GM18520 (cell line): Measurements from ENCODE around the gene FILIP1L.

Experiments
- ATAC-seq: cut with Tn5 transposase; IDR thresholded peaks from one replicate; pipeline ENCODE4 v1.9.1; 2021; ENCODE audit not compliant: unreplicated experiment

The FILIP1L gene

DNA sequence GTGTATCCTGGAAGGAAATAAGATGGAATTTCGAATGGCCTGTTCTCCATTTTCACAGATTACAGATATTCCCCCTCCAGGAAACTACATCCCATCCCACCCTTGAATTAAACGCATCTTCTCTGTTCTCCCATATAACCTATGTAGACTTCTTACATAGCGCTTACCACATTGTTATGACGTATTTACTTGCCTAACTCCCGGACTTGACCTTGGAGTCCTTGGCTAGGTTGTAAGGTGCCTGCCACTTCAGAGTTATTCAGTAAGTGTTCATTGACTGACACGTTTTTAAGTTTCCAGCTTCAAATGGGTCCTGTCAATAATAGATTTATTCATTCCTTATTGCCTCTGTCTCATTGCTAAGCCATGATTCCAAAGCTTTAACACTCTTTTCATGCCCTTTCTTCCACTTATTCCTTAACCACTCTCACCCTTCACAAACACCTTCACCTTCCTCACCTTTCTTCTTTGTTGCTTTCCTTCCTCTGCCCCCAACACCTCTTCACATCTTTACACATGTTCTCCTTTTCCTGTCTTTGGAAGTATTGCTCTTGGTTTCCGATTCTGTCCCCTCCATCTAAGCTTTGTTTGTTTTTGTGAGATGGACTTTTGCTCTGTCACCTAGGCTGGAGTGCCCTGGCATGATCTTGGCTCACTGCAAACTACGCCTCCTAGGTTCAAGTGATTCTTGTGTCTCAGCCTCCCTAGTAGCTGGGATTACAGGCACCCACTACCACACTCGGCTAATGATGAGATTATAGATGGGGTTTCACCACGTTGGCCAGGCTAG is 158.3 kb downstream of the FILIP1L start:
- no peak for ATAC-seq

DNA sequence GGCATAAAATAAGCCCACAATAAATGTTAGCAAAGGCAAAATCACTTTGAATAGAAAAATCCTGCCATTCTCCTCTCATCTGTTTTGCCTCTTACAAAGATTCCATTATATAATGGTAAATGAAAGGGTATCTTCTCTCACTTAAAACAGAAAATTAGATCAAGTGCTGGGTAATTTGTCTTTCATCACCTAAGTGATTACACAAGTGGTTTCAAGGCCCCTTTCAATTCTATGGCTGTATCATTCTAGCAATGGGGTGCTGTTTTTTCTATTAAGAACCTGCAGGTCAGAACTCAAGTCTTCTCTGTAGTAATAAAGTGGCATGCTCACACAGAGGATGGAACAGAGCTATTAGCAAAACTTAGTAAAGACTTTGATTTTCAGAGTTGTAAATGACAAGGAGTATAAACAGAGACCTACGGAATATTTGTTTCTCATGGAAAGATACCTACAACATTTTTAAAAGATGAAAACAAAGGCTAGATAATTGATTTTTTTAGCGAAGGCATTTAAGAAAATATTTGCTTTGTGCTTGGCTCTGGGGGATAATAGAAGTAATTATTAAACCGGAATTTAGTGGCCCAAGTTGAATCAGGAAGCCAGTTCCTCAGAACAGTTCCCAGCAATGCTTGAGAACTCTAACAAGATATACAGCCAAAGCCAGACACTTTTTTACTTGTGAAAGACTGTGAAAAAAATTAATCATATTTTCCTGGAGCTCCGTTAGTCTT is 159.2 kb downstream of the FILIP1L start:
- no peak for ATAC-seq

DNA sequence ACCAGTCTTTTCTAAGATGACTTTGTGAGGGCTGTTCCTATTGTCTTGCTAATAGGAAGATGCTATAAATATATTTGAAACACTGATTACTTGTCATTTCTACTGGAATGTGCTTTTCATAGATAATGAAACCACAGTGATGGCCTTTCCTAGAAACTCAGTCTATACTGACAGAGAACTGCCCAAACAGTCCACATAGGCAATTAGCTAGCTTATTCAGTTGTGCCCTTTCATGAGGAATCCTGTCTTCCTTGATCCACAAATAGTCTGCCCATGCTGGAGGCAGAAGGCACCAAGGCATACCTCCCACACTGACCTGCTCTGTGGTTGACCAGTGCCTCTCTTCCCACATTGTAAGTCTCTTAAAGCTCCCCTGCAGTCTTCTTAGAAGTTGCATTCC is 160.7 kb downstream of the FILIP1L start:
- ATAC-seq, result no peak

DNA sequence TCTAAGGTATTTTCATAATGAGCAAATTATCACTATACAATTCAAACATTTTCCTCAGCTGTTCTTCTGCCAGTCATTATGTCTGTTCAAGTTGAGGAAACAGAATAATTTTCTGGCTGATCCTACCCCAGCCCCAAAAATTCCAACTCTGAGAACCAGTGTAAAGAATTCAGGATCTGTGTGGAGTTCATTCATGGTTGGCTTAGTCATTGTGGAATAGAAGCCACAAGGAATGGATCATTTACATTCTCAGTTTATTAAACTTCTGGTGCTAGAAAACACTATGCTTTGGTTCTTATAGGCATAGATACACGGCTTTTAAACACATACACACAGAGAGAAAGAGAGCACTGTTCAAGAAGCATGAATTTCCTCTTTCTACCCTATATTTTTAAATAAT is 162.0 kb downstream of the FILIP1L start:
- ATAC-seq, result no peak

DNA sequence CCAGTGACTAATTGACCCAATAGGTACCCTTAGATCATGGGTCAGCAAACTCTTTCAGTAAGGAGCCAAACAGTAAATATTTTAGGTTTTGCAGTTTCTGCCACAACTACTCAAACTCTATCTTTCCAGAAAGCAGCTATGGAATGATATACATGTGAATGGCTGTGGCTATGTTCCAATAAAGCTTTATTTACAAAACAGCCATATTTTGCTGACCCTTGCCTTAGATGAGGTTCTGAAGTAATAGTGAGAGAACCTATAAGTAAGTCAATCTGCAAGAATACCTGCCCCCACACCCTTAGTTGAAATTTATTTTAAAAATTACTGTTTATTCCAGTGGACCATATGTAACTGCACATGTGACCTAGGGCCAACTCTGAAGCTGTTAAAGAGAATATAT is 162.6 kb downstream of the FILIP1L start:
- ATAC-seq, result no peak

DNA sequence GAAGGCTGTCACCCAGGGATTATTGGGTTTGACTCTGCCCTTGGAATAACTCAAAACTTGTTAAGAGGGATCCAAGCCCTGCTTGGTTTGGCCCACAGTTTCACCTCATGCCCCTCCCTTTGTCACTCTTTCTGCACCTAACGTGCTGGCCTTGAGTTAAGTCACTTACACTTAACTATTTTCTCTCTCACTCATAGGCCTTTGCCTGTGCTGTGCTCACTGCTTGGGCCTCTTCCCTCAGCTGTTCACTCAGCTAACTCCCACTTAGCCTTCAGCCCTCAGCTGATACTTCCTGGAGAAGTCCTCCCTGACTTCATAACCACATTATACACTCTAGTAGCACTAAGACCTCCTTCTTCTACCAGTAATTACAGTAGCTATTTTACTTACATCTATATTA is 163.4 kb downstream of the FILIP1L start:
- no peak for ATAC-seq

DNA sequence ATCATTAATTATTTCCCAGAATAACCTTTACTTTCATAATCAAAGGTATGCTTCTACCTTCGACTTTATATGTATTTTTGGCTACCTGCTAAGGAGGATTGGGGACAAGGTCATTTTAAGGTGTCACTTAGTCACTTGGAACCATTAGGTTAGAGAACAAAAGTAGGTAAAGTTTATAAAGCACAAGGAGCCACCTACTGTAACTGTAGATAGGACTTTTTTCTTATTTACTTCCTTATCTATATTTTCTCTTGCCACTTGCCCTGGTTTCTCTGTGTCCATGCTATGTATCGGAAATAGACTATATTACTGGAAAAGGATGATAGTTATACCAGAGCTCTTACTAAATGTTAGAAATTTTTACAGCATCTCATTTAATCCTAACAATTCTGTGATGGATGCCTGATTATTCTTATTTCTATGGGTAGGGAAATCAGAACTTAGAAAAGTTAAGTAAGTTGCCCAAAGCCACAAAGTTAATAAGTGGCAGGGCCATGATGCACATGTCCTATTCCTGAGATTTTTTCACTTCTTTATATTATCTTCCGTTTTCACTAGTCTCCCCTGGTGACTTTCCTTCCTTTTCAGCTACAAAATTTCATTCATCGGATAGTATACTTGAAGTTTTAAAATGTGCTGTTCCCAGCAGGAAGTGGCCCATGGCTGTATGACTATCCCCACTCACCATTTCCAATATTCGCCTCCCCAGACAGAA is 164.2 kb downstream of the FILIP1L start:
- ATAC-seq, result no peak

DNA sequence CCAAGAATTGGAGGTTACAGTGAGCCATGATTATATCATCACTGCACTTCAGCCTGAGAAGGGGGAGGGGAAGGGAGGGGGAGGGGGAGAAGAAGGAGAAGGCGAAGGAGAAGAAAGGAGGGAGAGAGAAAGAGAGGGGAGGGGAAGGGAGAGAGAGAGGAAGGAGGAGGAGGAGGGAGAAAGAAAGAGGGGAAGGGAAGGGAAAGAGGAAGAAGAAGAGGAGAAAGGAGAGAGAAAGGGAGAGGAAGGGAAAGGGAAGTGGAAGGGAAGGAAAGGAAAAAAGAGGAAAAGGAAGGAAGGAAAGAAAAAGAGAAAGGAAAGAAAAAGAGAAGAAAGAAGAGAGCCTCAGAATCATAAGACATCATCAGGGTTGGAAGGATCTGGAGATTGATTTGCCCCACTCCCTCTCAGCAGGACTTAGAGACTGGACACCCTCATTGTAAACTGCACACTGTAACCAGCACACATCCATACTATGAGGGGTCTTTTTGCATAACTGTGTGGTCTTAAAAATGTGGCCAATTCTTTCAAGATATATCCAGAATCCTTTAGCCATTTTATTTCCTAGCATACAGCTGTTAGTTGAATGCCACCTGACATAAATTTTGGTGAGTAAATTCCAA is 165.7 kb downstream of the FILIP1L start:
- no peak for ATAC-seq

DNA sequence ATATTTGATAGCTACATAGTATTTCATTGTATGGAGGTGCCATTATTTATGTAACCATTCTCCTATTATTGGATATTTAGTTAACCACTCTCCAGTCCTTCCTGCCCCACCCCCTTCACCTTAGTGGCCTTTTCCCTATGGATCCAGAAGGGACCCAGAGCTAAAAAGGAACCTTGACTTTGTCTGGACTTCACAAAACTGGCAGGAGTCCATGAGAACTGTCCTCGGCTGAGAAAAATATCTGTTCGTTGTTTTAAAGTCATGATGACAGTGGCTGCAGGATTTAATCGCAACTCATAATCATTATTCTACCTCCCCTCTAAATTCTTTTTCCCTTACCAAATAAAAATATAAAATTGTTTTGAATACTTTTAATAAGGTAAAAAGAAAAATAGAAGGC is 166.9 kb downstream of the FILIP1L start:
- ATAC-seq, result no peak

DNA sequence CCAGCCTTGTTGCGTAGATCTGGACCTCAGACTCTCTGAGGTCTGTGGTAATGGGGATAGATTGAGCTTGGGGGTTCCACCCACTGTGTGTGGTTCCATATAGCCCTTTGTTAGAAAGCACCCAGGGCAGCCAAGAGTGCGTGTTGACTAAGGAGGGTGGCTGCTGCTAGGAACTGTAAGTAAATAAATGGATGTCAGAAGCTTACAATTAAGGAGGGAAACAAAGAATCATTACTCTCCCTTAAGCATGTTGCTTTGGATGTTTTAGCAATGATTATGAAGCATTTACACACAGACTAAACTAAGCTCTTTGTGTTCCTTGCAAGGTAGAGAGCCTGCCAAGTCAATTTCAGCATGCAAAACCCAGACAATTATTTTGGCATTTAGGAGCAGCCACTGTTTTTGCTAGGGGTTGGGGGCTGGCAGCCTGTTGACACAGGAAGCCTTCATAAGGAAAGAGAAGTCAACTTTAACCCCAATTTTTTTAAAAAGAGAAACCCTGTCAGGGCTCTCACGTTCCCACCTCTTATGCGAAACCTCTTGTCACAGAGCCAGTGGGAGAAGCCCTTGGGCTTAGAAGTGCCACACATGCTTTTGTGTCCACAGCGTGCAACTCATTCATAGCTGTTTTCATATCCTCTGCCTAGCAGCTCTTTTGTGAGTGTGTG is 168.8 kb downstream of the FILIP1L start:
- ATAC-seq, result no peak

DNA sequence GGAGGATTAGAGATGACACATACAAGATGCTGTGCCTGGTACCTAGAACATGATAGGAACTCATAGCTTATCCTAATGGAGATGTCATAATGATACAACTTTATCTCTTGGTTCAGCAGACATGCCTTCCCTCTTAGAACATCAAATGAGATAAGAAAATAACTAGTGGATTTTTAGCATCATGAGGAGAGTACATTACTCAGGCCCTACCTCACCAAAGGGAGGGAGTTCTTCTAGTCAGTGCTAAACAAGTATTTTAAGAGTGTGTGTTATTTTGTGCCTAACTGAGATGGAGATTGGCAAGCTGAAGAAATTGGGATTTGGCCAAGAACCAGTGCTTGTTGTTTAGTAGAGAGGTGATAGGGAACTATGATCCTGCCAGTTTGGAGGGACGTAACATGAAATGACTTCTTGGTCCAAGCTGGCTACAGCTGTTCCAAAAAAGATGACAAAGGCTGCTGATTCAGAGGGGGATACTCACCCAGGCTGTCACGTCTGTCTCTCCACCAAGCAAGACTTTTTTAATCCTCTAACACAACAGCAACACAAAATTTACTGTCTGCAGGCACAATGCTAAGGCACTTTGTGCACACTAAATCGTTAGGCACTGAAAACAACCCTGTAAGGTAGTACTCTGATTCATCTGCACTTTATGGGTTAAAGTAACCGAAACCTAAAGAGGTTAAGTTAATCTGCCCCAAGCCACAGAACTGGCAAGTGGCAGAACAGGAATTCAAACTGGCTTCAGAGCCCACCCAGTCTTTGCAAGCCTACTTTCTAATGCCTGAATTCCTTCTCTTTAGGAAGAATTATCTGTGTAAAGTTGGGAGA is 170.2 kb downstream of the FILIP1L start:
- no peak for ATAC-seq

DNA sequence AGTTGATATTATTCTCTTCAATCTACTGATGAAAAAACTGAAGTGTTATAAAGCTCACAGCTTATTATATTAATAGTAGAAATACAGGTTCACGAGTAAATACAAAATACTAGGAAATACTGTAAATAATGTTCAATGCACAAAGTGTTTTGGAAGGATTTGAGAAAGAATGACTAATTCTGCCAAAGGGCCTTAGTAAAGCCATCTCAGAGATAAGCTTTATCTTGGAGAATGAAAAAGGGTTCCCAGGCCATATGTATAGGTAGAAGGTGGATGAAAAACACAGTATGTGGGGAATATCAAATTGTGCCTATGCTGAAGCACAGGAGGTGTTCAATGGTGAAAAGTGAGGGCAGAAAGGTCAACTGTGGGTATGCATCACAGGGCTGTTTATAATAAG is 173.1 kb downstream of the FILIP1L start:
- no peak for ATAC-seq

DNA sequence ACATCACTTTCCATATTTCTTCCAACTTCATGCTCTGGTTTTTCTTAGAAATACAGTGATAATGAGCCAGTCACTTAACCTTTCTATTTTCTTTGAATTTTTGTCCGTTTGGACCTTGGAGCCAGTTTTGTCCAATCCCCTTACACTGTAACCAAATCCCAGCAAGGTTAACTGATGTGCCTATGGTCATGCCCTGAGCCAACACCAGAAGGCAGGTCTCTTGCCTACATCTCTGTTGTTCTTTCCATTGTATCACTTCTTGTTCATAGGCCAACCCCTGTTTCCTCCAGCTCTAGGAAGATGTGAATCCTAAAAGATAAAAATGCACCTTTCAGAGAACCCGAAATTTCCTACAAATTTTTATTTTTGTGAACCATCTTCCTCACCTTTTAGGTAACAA is 174.0 kb downstream of the FILIP1L start:
- no peak for ATAC-seq

DNA sequence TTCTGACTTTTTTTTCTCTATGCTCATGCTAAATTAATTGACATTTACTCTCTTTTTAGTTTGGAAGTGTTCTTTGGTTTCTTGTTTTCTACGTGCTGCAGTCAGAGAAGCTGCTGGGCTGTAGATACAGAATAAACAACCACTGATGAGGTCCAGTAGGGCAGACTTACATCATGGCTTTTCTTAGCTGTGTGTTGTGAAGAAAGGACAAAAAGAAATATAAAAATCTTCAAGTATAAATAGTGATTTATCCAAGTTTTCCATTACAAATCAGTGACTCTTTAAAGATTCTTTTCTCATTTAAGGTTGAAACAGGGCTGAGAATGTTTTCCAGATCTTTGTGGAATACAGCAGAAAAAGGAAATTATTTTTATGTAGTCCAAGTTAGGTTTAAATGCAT is 174.4 kb downstream of the FILIP1L start:
- ATAC-seq, result no peak

DNA sequence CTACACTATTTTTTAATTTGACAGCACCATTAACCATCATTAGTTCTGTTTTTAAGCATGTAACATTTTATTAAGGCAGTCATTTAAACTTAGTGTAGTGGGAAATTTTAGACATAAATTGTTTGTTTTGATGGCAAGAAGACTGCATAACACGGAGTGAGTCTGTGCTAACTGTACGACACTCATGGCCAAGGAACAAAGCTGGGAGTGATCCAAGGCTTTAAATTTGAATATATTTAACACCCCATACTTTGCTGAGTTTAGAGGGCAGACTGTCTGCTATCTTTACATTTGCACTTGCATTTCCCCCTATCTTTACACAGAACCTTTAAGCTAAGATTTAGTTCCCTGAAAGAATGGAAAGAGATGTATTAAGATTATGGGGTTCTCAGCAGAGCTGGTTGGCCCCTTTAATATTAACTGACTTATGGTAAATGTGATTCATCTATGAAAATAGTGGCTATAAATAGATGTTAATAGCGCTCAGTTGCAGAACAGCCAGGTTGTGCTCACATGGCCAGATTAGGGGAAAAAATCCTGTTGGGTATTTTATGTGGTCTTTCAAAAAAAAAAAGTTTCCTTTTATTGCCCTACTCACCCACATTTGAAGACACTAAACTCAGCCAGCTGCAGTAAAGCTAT is 175.9 kb downstream of the FILIP1L start:
- no peak for ATAC-seq

DNA sequence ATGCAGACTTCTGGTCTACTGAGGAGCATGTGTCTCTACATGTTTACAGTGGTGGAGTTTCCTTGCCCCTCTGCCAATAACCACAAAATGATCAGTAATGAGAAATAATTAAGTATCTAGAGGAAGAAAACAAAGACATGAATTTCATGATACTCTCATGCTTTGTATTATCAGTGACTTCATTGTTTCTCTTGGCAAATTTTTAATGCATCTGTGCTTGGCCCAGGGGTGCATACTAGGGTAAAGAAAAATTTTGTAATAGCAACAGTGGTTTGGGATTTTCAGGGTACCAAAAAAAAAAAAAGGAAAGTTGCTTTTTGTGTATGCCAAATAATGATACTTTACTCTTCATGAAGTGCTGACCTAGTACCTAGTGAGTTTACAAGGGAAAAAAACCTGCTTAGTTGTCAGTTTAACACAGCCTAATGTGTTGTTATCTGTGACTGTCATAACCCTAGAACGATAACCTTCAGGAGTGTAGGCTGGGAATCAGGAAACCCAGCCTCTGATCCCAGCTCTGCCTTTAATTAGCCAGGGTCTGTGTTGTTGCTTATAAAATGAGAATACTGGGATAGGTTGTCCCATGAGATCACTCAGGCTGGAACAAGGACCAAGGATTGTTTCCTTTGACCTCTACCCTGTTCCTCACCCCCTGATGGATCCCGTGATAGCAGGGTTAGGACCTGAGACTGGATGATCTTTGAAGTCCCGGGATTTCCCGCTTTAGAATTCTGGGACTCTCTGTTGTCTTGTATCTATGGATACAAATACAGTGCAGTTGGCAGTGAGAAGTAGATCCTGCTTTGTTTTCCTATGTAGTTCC is 179.1 kb downstream of the FILIP1L start:
- ATAC-seq, result no peak

DNA sequence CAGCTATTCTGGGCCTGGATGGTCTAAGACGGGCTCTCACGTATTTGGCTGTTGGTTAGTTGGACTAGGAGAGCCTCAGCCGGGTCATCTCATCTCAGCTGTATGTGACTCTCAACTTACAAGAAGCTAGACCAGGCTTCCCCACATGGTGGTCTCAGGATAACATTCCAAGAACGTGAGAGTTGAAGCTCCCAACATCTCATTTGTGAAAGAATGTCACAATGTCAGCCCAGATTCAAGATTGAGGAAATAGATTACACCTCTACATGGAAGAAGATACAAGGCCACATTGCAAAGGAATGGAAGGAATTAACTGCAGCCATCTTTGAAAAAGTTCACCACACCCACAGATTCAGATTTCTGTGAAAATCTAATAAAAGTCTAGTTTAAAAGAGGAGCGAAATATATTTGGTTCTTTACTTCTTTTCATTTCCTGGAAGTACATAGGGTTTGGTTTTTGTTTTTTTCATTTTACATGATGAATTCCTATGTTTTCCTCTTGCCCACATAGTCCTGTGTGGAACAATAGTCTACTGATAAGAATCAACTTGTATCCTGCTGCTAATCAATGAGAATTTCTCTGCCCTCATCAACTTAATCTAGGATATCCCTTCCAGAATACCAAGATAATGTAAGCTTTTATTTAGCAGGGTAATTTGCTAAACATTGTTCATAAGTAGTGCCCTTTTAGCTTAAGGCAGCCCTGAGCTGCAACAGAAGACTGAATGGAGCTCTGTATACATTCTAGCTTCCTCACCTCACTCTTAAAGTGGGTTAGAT is 180.1 kb downstream of the FILIP1L start:
- ATAC-seq, result no peak

DNA sequence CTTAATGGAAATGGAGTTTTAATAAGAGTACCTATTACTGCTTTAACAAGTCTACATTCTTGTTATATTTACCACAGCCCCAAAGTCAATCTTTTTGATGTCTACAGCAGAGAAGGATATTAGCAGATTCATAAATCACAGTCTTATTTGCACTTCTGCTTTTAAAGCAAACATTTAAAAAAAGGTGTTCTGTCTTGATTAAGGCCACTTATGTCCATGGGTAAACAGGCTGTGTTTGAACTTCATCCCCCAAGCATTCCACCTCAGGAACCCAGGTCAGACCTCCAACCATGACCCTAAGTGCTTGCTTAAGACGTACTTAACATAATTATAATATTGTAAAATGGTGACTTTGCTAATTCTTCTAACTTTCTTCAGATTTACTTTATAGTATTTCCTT is 183.2 kb downstream of the FILIP1L start:
- no peak for ATAC-seq
